CD4-positive, CD25-positive, alpha-beta regulatory T cell (primary cell): ENCODE measurements around the gene L3MBTL1. TPM values are rescaled to one million over a fixed set of nuclear protein-coding genes. Genes with fewer than 3 reads are reported as not detected.

Experiments
- ATAC-seq, 2 donors: fragments of 150-1000 bp; cut with Tn5 transposase; one replicate each; pipeline ENCODE4 v1.10.0; 2021; ENCODE audit warnings: low read depth in 2 of 2, moderate number of reproducible peaks in 2 of 2, moderate library complexity in 1 of 2
- DNase-seq, 3 donors: peaks; one replicate each; pipeline versions ENCODE4 v3.0.0 to v3.0.0-alpha.2; 2012 to 2022; ENCODE audit warnings: mixed read lengths in 1 of 3
- H3K27ac ChIP-seq: one replicate; pipeline ENCODE4 v1.7.0; 2013; ENCODE audit warnings: mild to moderate bottlenecking, low read length; ENCODE audit not compliant: insufficient read depth, poor library complexity, severe bottlenecking
- H3K27me3 ChIP-seq: one replicate; pipeline ENCODE4 v1.7.0; 2013; ENCODE audit warnings: low read length; ENCODE audit not compliant: control insufficient read depth, insufficient read depth
- H3K36me3 ChIP-seq: one replicate; pipeline ENCODE4 v1.7.0; 2013; ENCODE audit warnings: mild to moderate bottlenecking, low read length, moderate library complexity; ENCODE audit not compliant: control insufficient read depth, insufficient read depth
- H3K4me1 ChIP-seq: 2 replicates; pipeline ENCODE4 v1.7.0; 2013; ENCODE audit warnings: mild to moderate bottlenecking, low read length; ENCODE audit not compliant: insufficient read depth, control insufficient read depth, poor library complexity, severe bottlenecking
- H3K4me3 ChIP-seq: one replicate; pipeline ENCODE4 v1.7.0; 2013; ENCODE audit warnings: low read depth, mild to moderate bottlenecking, low read length, moderate library complexity
- H3K9me3 ChIP-seq, 2 experiments: 1 replicate in 1 of 2; 2 replicates in 1 of 2; pipeline ENCODE4 v1.7.0; 2013; ENCODE audit warnings: low read length in 2 of 2, mild to moderate bottlenecking in 1 of 2, moderate library complexity in 1 of 2; ENCODE audit not compliant: control insufficient read depth in 2 of 2
- H3K27ac Mint-ChIP-seq, 3 donors: one replicate each; pipeline ENCODE4 v1.8.0; 2020 to 2022; ENCODE audit warnings: mild to moderate bottlenecking in 3 of 3, mixed read lengths in 3 of 3, moderate library complexity in 2 of 3
- H3K27me3 Mint-ChIP-seq: one replicate; pipeline ENCODE4 v1.8.0; 2022; ENCODE audit warnings: mild to moderate bottlenecking, mixed read lengths
- H3K36me3 Mint-ChIP-seq: one replicate; pipeline ENCODE4 v1.8.0; 2020; ENCODE audit warnings: mixed read lengths
- H3K4me1 Mint-ChIP-seq, 4 donors: one replicate each; pipeline ENCODE4 v1.8.0; 2020 to 2022; ENCODE audit warnings: mixed read lengths in 4 of 4, mild to moderate bottlenecking in 1 of 4
- H3K4me3 Mint-ChIP-seq, 4 donors: one replicate each; pipeline ENCODE4 v1.8.0; 2020 to 2022; ENCODE audit warnings: mild to moderate bottlenecking in 4 of 4, mixed read lengths in 4 of 4, moderate library complexity in 3 of 4
- H3K9me3 Mint-ChIP-seq, 7 donors: one replicate each; pipeline ENCODE4 v1.8.0; 2020 to 2022; ENCODE audit warnings: mixed read lengths in 7 of 7, mild to moderate bottlenecking in 3 of 7, moderate library complexity in 2 of 7
- polyA plus RNA-seq, 4 donors: library from polyadenylated mRNA; unstranded; fragments of 300-500 nt; fragmentation: Illumina TruSeq; gene quantifications; one replicate each; pipeline ENCODE4 v1.2.3, GENCODE V29; 2021
- total RNA-seq: library from RNA; stranded (reverse); gene quantifications from one replicate; pipeline ENCODE4 v1.2.3, GENCODE V29; 2022

The L3MBTL1 gene
- total and polyA plus RNA-seq, 5 donors from 2014 or later, result 1.0 to 17.2 (median 1.5) TPM

GRCh38 chr20:43590036-43590391, 82.5 kb downstream of the L3MBTL1 start:
- ATAC-seq, result no peak
- H3K36me3 Mint-ChIP-seq, result peaks cover 9% of the 10 kb centered on the region
- no peaks in the 10 kb centered on the region for H3K9me3 Mint-ChIP-seq

DNA sequence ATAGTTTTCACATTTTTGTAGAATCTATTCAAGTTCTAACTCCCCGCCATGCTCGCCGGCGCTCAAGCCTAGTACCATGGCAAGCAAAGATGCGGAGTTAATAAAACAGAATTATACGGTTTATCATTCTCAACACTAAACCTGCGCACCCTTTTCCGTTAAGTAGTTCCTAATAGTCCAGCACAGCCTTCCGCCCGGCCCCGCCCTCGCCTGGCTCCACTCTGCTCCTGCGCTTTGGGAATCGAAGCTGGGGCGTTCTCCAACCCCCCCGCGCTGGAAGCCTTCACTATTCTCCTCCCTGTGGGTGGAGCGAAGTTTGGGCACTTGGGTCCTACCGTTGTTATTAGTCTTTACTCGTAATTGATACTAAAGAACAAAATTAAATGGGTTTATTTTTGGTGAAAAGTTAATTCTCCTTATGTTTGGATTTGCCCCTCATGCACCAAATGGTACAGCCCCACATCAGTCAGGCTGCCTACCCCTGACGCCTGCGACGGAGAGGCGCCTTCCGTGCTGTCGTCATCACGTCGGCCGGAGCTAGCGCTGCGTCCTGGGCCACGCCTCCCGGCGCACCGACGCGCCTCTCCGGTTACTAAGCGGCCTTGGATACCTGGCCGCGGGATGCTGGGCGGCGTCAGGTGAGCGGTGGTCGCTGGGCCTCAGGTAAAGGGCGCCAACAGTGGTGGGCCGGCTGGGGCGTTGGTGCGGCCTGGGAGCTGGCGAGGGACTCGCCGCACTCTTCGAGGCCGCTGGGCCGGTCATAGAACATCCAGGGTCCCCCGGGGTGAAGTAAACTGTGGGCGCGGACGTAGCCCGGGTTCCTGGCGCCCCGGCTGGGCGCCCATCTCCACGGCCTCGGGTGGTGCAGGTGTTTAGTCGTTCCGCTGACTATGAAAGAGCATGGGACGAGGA, 83.2 kb downstream of the L3MBTL1 start, which contains the start of gene IFT52:
Gene IFT52 (plus strand): TSS at position 546 of the 912 bp plus-strand sequence. CDS start 3,762 bp downstream, outside the sequence.
- Mint-ChIP-seq H3K27me3 (peaks cover 6% of the 10 kb centered on the region), H3K27ac (peak within 1 kb of the TSS; percentile 83 to 98 (median 98))

More at GRCh38 chr20:43590036-43590391, 82.5 kb downstream of the L3MBTL1 start:
- Histone ChIP-seq H3K36me3 (peaks cover 5% of the 10 kb centered on the region), H3K4me3 (peak overlapping the region; percentile 88), H3K27ac (peak overlapping the region; percentile 81), H3K4me1 (peaks cover 16% of the 10 kb centered on the region), H3K27me3 (no peaks in the 10 kb centered on the region), H3K9me3 (no peaks in the 10 kb centered on the region)
- DNase-seq, result no peak
- peak overlapping the region; percentile 52 to 98 (median 98) for H3K27ac Mint-ChIP-seq
- H3K27me3 Mint-ChIP-seq, result peaks cover 6% of the 10 kb centered on the region
- peak overlapping the region; percentile 89 to 96 (median 93) for H3K4me3 Mint-ChIP-seq
- H3K4me1 Mint-ChIP-seq, result peaks cover 12 to 27% (median 17%) of the 10 kb centered on the region in 4 donors

More for the DNA sequence above, 83.2 kb downstream of the L3MBTL1 start, which contains the start of gene IFT52:
- Histone ChIP-seq H3K4me3 (peak within 1 kb of the TSS; percentile 88), H3K27ac (peak within 1 kb of the TSS; percentile 81), H3K36me3 (peaks cover 5% of the 10 kb centered on the region), H3K4me1 (peaks cover 16% of the 10 kb centered on the region), H3K27me3 (no peaks in the 10 kb centered on the region), H3K9me3 (no peaks in the 10 kb centered on the region)
- peak within 1 kb of the TSS; percentile 89 to 96 (median 93) for H3K4me3 Mint-ChIP-seq
- H3K9me3 Mint-ChIP-seq, result no peaks in the 10 kb centered on the region
- H3K36me3 Mint-ChIP-seq, result peaks cover 9% of the 10 kb centered on the region
- peak; percentile 98 for ATAC-seq
- H3K4me1 Mint-ChIP-seq, result peaks cover 12 to 27% (median 17%) of the 10 kb centered on the region in 4 donors
- peak; percentile 84 to 95 (median 90) for DNase-seq

Other genes starting within 250 kb of the L3MBTL1 start
- 269 TPM for gene SRSF6, start 49.8 kb upstream of the L3MBTL1 start, total RNA-seq
- gene SRSF6, start 49.8 kb upstream of the L3MBTL1 start, polyA plus RNA-seq, result 10 to 100 TPM; 41.0 to 59.3 (median 51.6) TPM
- 1.7 TPM for gene SGK2, start 51.3 kb downstream of the L3MBTL1 start, total RNA-seq
- not detected for gene SGK2, start 51.3 kb downstream of the L3MBTL1 start, polyA plus RNA-seq
- 13.1 TPM for gene IFT52, start 83.2 kb downstream of the L3MBTL1 start, total RNA-seq
- gene IFT52, start 83.2 kb downstream of the L3MBTL1 start, polyA plus RNA-seq, result 10 to 100 TPM; 24.0 to 34.1 (median 27.9) TPM
- gene MYBL2, start 159.4 kb downstream of the L3MBTL1 start, total RNA-seq, result 2.7 TPM
- 1 to 10 TPM; 1.6 to 4.3 (median 3.2) TPM for gene MYBL2, start 159.4 kb downstream of the L3MBTL1 start, polyA plus RNA-seq
- gene GTSF1L, start 219.3 kb downstream of the L3MBTL1 start, total RNA-seq, result 1.1 TPM
- 1 to 10 TPM in 3 of 4 donors, under 1 TPM in 1; 0.98 to 3.0 (median 1.7) TPM for gene GTSF1L, start 219.3 kb downstream of the L3MBTL1 start, polyA plus RNA-seq